Endothelial cell of umbilical vein (primary cell): Measurements from ENCODE around the gene SKAP1. TPM values are rescaled to one million over a fixed set of nuclear protein-coding genes. Genes with fewer than 3 reads are reported as not detected.

Experiments
- BruUV-seq: library from RNA; stranded (reverse); fragments of 400-500 nt; replicated peaks from 2 replicates; lab custom pipeline; 2021; lab: Mats Ljungman, UMichigan
- CTCF ChIA-PET: fragments of 300-600, 350-600 bp; sonication (Branson Sonifier 250); formaldehyde crosslinking; loops from one replicate; lab custom pipeline; 2021; ENCODE audit warnings: antibody characterized with exemption, inconsistent platforms; lab: Charles Lee
- POLR2A ChIA-PET: fragments of 300-600, 350-600 bp; sonication (Branson Sonifier 250); formaldehyde crosslinking; loops from one replicate; lab custom pipeline; 2021; ENCODE audit warnings: antibody characterized with exemption, inconsistent platforms; lab: Charles Lee
- DNase-seq: peaks from one replicate; pipeline ENCODE4 v3.0.0-alpha.2; 2011; ENCODE audit warnings: low read depth, low spot score
- FAIRE-seq: peaks from 2 replicates; lab custom pipeline; 2011; peaks lifted over from hg19 to GRCh38; lab: Jason Lieb, UNC
- H2AFZ ChIP-seq: 2 replicates; pipeline ENCODE4 v1.6.0; 2012; ENCODE audit warnings: low read depth, low read length, control low read depth, inconsistent platforms
- H3K27ac ChIP-seq: 2 replicates; pipeline ENCODE4 v1.5.1; 2011; ENCODE audit warnings: low read depth, mild to moderate bottlenecking, control low read depth, low read length, moderate library complexity; ENCODE audit not compliant: insufficient read depth
- H3K27me3 ChIP-seq, 2 experiments: 2 replicates each; pipeline versions ENCODE4 v1.6.0 to v1.6.1; 2011; ENCODE audit warnings: low read length in 2 of 2, mixed read lengths in 1 of 2; ENCODE audit not compliant: control insufficient read depth in 2 of 2, insufficient read depth in 2 of 2
- H3K36me3 ChIP-seq, 2 experiments: 2 replicates in 1 of 2; 3 replicates in 1 of 2; pipeline ENCODE4 v1.5.1; 2011; ENCODE audit warnings: low read length in 2 of 2, mild to moderate bottlenecking in 1 of 2, moderate library complexity in 1 of 2; ENCODE audit not compliant: control insufficient read depth in 2 of 2, insufficient read depth in 2 of 2; ENCODE audit errors: extremely low read depth in 1 of 2
- H3K4me1 ChIP-seq: 3 replicates; pipeline ENCODE4 v1.5.1; 2011; ENCODE audit warnings: mild to moderate bottlenecking, low read length; ENCODE audit not compliant: control insufficient read depth, insufficient read depth; ENCODE audit errors: extremely low read depth
- H3K4me2 ChIP-seq: 2 replicates; pipeline ENCODE4 v1.6.1; 2011; ENCODE audit warnings: low read length, control low read depth, mixed read lengths; ENCODE audit not compliant: insufficient read depth
- H3K4me3 ChIP-seq, 3 experiments: fragments of 200-600 bp in 1 of 3; sonication (generic), shearing (Covaris generic) in 1 of 3; replicated peaks in 1 of 3; 2 replicates each; pipeline ENCODE4 v1.5.1; 2011 to 2016; ENCODE audit warnings: control low read depth in 3 of 3, low read length in 3 of 3, mild to moderate bottlenecking in 2 of 3, inconsistent platforms in 1 of 3, low read depth in 1 of 3, moderate library complexity in 1 of 3; ENCODE audit not compliant: insufficient read depth in 1 of 3
- H3K79me2 ChIP-seq: 2 replicates; pipeline ENCODE4 v1.6.0; 2012; ENCODE audit warnings: low read length, inconsistent platforms; ENCODE audit not compliant: control insufficient read depth, insufficient read depth
- H3K9ac ChIP-seq: replicated peaks from 2 replicates; pipeline ENCODE3; 2011; ENCODE audit warnings: low read length, control low read depth; ENCODE audit not compliant: insufficient read depth; ENCODE audit errors: extremely low read depth
- H3K9me1 ChIP-seq: replicated peaks from 3 replicates; pipeline ENCODE4 v1.6.0; 2011; ENCODE audit warnings: mild to moderate bottlenecking, low read length; ENCODE audit not compliant: control insufficient read depth, insufficient read depth; ENCODE audit errors: extremely low read depth
- H3K9me3 ChIP-seq: replicated peaks from 2 replicates; pipeline ENCODE4 v1.5.1; 2012; ENCODE audit warnings: low read length, inconsistent platforms; ENCODE audit not compliant: control insufficient read depth, insufficient read depth
- H4K20me1 ChIP-seq: replicated peaks from 2 replicates; pipeline ENCODE3; 2011; ENCODE audit warnings: mild to moderate bottlenecking, low read length; ENCODE audit not compliant: control insufficient read depth, insufficient read depth; ENCODE audit errors: extremely low read depth
- GATA2 ChIP-seq: IDR thresholded peaks from 2 replicates; pipeline ENCODE4 v1.7.0; 2011; ENCODE audit warnings: low read depth, mild to moderate bottlenecking, moderate library complexity, mixed read lengths, low read length; ENCODE audit not compliant: insufficient read length, insufficient read depth
- JUN ChIP-seq: IDR thresholded peaks from 2 replicates; pipeline ENCODE4 v1.6.1; 2011; ENCODE audit warnings: borderline replicate concordance, low read depth; ENCODE audit not compliant: insufficient read length, insufficient read depth
- MAX ChIP-seq: IDR thresholded peaks from 2 replicates; pipeline ENCODE4 v1.6.1; 2011; ENCODE audit not compliant: insufficient read depth, insufficient read length
- MYC ChIP-seq: IDR thresholded peaks from one replicate; pipeline ENCODE4 v1.6.1; 2011; ENCODE audit warnings: mild to moderate bottlenecking, low read depth, low read length
- POLR2A ChIP-seq: IDR thresholded peaks from 2 replicates; pipeline ENCODE4 v1.6.1; 2012; ENCODE audit warnings: low read depth, mild to moderate bottlenecking, control low read depth, low read length
- dilution Hi-C: fragments of 300-500 bp; cut with MboI; formaldehyde crosslinking; loops from one replicate; pipeline ENCODE4 v1.15.0; 2019; ENCODE audit warnings: low sequenced_read_pairs; ENCODE audit not compliant: extremely low pct_ligation_motif_present
- intact Hi-C: fragments of 100-400 bp; cut with micrococcal nuclease; formaldehyde crosslinking; loops from one replicate; pipeline ENCODE4 v1.10.0; 2022
- polyA plus RNA-seq, 4 experiments: library from polyadenylated mRNA; depleted of rRNA in 3 of 4; stranded (reverse) in 3 of 4; unstranded in 1 of 4; fragments of >200 nt; gene quantifications; 2 replicates each; pipeline versions ENCODE4 v1.2.1 to v1.2.3, GENCODE V29; 2011 to 2012; ENCODE audit warnings: missing spikeins in 1 of 4
- total RNA-seq: library from RNA; stranded (reverse); gene quantifications from 2 replicates; pipeline ENCODE4 v1.2.3, GENCODE V29; 2021
- TF ChIP-seq, protein P1 (sequence below), 2 donors: IDR thresholded peaks; 1 replicate in 1 of 2; 2 replicates in 1 of 2; pipeline ENCODE4 v1.5.1; 2011; ENCODE audit warnings: low read length in 2 of 2, mild to moderate bottlenecking in 2 of 2, moderate library complexity in 2 of 2, control low read depth in 1 of 2, inconsistent platforms in 1 of 2, low read depth in 1 of 2; ENCODE audit not compliant: insufficient read depth in 1 of 2; ENCODE audit errors: extremely low read depth in 1 of 2

Gene SKAP1
- total and polyA plus RNA-seq, 2 donors (not counting 3 experiments of a cell fraction or from before 2014, with no cell fraction given) = 0.75 TPM; not detected in 1

- no peak overlapping the region for H2AFZ ChIP-seq
- H3K4me3 ChIP-seq = no peak overlapping the region
- no peaks in the 10 kb centered on the region for H3K9me1 ChIP-seq
- no peak overlapping the region for H3K9ac ChIP-seq
- no peaks in the 10 kb centered on the region for H3K36me3 ChIP-seq
- POLR2A ChIA-PET = no interaction called here
- no peaks in the 10 kb centered on the region for H4K20me1 ChIP-seq
- intact Hi-C loops = no loop called here
- no peaks in the 10 kb centered on the region for H3K79me2 ChIP-seq
- no peak for DNase-seq
- no peaks in the 10 kb centered on the region for H3K9me3 ChIP-seq
- no peaks in the 10 kb centered on the region for H3K4me1 ChIP-seq
- dilution Hi-C loops = no loop called here
- H3K27me3 ChIP-seq = peaks cover 44 to 71% of the 10 kb centered on the region in 2 experiments
- no TSS peak for BruUV-seq
- CTCF ChIA-PET = interaction anchor here (0.7 to 2.3 kb wide), 9 partner anchors 9 to 232 kb away, joined by 3 to 8 read pairs (median 3); no protein-coding TSS in a partner anchor
- no peak for TF ChIP-seq POLR2A
- TF ChIP-seq MAX = no peak
- TF ChIP-seq GATA2 = no peak
- TF ChIP-seq, protein P1, sequence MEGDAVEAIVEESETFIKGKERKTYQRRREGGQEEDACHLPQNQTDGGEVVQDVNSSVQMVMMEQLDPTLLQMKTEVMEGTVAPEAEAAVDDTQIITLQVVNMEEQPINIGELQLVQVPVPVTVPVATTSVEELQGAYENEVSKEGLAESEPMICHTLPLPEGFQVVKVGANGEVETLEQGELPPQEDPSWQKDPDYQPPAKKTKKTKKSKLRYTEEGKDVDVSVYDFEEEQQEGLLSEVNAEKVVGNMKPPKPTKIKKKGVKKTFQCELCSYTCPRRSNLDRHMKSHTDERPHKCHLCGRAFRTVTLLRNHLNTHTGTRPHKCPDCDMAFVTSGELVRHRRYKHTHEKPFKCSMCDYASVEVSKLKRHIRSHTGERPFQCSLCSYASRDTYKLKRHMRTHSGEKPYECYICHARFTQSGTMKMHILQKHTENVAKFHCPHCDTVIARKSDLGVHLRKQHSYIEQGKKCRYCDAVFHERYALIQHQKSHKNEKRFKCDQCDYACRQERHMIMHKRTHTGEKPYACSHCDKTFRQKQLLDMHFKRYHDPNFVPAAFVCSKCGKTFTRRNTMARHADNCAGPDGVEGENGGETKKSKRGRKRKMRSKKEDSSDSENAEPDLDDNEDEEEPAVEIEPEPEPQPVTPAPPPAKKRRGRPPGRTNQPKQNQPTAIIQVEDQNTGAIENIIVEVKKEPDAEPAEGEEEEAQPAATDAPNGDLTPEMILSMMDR (IDR thresholded peaks at IDR 0.05; ENCODE audit: extremely low read depth in 1 of 2, insufficient read depth in 1 of 2, low read depth in 1 of 2, low read length in 2 of 2) = no peak
- no peak for TF ChIP-seq MYC
- TF ChIP-seq JUN = no peak
- no peak overlapping the region for H3K27ac ChIP-seq
- no peak for FAIRE-seq
- no peak overlapping the region for H3K4me2 ChIP-seq
These were observed 38.6 kb downstream of the SKAP1 start for GRCh38 chr17:48391444-48391843.
